HEK293 (cell line): Measurements from ENCODE around the gene GPS1.

Experiments
- CTCF ChIA-PET: fragments of 350-600 bp; formaldehyde crosslinking; extraction: SDS; loops from one replicate; lab custom pipeline; 2021; ENCODE audit warnings: antibody characterized with exemption; lab: Yijun Ruan, JAX
- POLR2A ChIA-PET: fragments of 300-600 bp; formaldehyde crosslinking; extraction: SDS; loops from one replicate; lab custom pipeline; 2020; ENCODE audit warnings: antibody characterized with exemption, inconsistent platforms; lab: Yijun Ruan, JAX
- H3K27ac ChIP-seq: fragments of 200-500 bp; sonication (Bioruptor generic); 2 replicates; pipeline ENCODE4 v1.5.1; 2014; ENCODE audit warnings: low read depth, low read length, control low read depth, inconsistent platforms; ENCODE audit errors: extremely low read depth
- H3K36me3 ChIP-seq, 2 experiments: fragments of 200-500 bp in 1 of 2; sonication (Bioruptor generic) in 1 of 2; 1 replicate in 1 of 2; 2 replicates in 1 of 2; pipeline ENCODE4 v1.5.1; 2014 to 2017; ENCODE audit warnings: inconsistent platforms in 2 of 2, low read length in 2 of 2; ENCODE audit not compliant: control insufficient read depth in 2 of 2, insufficient read depth in 1 of 2
- H3K4me1 ChIP-seq: fragments of 200-500 bp; sonication (Bioruptor generic); 2 replicates; pipeline ENCODE4 v1.5.1; 2014; ENCODE audit warnings: mild to moderate bottlenecking, low read length, inconsistent platforms; ENCODE audit not compliant: control insufficient read depth, insufficient read depth
- H3K4me3 ChIP-seq: 2 replicates; pipeline ENCODE4 v1.5.1; 2011; ENCODE audit warnings: low read depth, mild to moderate bottlenecking, control low read depth, low read length, moderate library complexity
- H3K9me3 ChIP-seq: fragments of 200-500 bp; sonication (Bioruptor generic); 2 replicates; pipeline ENCODE4 v1.5.1; 2014; ENCODE audit warnings: low read depth, low read length, inconsistent platforms; ENCODE audit not compliant: control insufficient read depth, insufficient read depth
- EGR2 ChIP-seq: fragments of 450-650 bp; formaldehyde crosslinking; IDR thresholded peaks from 2 replicates; pipeline ENCODE4 v1.5.1; 2016; ENCODE audit warnings: low read depth, missing biosample characterization, missing genetic modification characterization
- KLF1 ChIP-seq: fragments of 450-650 bp; formaldehyde crosslinking; IDR thresholded peaks from 2 replicates; pipeline ENCODE4 v1.5.1; 2016; ENCODE audit warnings: missing biosample characterization, missing genetic modification characterization
- KLF16 ChIP-seq: fragments of 450-650 bp; formaldehyde crosslinking; IDR thresholded peaks from 2 replicates; pipeline ENCODE4 v1.5.1; 2017; ENCODE audit warnings: missing biosample characterization, missing genetic modification characterization
- KLF9 ChIP-seq: fragments of 450-650 bp; formaldehyde crosslinking; IDR thresholded peaks from 2 replicates; pipeline ENCODE4 v1.5.1; 2016; ENCODE audit warnings: missing biosample characterization, missing genetic modification characterization, low read depth
- PRDM1 ChIP-seq: fragments of 450-650 bp; formaldehyde crosslinking; IDR thresholded peaks from 2 replicates; pipeline ENCODE4; 2016; ENCODE audit warnings: missing biosample characterization, missing genetic modification characterization
- SP2 ChIP-seq: fragments of 450-650 bp; formaldehyde crosslinking; IDR thresholded peaks from 2 replicates; pipeline ENCODE4 v1.5.1; 2016; ENCODE audit warnings: missing biosample characterization, missing genetic modification characterization
- WT1 ChIP-seq: fragments of 450-650 bp; formaldehyde crosslinking; IDR thresholded peaks from 2 replicates; pipeline ENCODE4 v1.5.1; 2016; ENCODE audit warnings: missing biosample characterization, missing genetic modification characterization
- YY1 ChIP-seq: fragments of 450-650 bp; formaldehyde crosslinking; IDR thresholded peaks from 2 replicates; pipeline ENCODE4 v1.5.1; 2018; ENCODE audit warnings: missing biosample characterization, missing genetic modification characterization
- ZNF146 ChIP-seq: fragments of 450-650 bp; formaldehyde crosslinking; IDR thresholded peaks from 2 replicates; pipeline ENCODE4 v1.5.1; 2016; ENCODE audit warnings: missing biosample characterization, missing genetic modification characterization
- ZNF184 ChIP-seq: fragments of 450-650 bp; IDR thresholded peaks from 2 replicates; pipeline ENCODE4 v1.5.1; 2018; ENCODE audit warnings: missing biosample characterization, mild to moderate bottlenecking, missing genetic modification characterization
- ZNF311 ChIP-seq: fragments of 450-650 bp; formaldehyde crosslinking; IDR thresholded peaks from 2 replicates; pipeline ENCODE4 v1.5.1; 2017; ENCODE audit warnings: missing biosample characterization, missing genetic modification characterization, borderline replicate concordance
- ZNF341 ChIP-seq: fragments of 450-650 bp; formaldehyde crosslinking; IDR thresholded peaks from 2 replicates; pipeline ENCODE4; 2016; ENCODE audit warnings: low read depth, missing biosample characterization, missing genetic modification characterization
- ZNF514 ChIP-seq: fragments of 450-650 bp; formaldehyde crosslinking; IDR thresholded peaks from 2 replicates; pipeline ENCODE4 v1.5.1; 2016; ENCODE audit warnings: missing biosample characterization, missing genetic modification characterization
- TF ChIP-seq, protein P1 (sequence below): fragments of 450-650 bp; formaldehyde crosslinking; IDR thresholded peaks from 2 replicates; pipeline ENCODE4 v1.5.1; 2016; ENCODE audit warnings: missing biosample characterization, missing genetic modification characterization
- TF ChIP-seq, protein P2 (sequence below): sonication (generic); formaldehyde crosslinking; IDR thresholded peaks from 2 replicates; pipeline ENCODE4 v1.8.1; 2022; ENCODE audit warnings: mild to moderate bottlenecking, moderate library complexity, missing genetic modification reagents
- TF ChIP-seq, protein P3 (sequence below): fragments of 450-650 bp; formaldehyde crosslinking; IDR thresholded peaks from 2 replicates; pipeline ENCODE4 v1.5.1; 2016; ENCODE audit warnings: missing biosample characterization, missing genetic modification characterization
- TF ChIP-seq, protein P4 (sequence below): fragments of 450-650 bp; formaldehyde crosslinking; IDR thresholded peaks from 2 replicates; pipeline ENCODE4 v1.5.1; 2016; ENCODE audit warnings: missing biosample characterization, missing genetic modification characterization
- TF ChIP-seq, protein P5 (sequence below): fragments of 450-650 bp; formaldehyde crosslinking; IDR thresholded peaks from 2 replicates; pipeline ENCODE4 v1.5.1; 2016; ENCODE audit warnings: missing biosample characterization, missing genetic modification characterization
- TF ChIP-seq, protein P6 (sequence below): fragments of 450-650 bp; formaldehyde crosslinking; IDR thresholded peaks from 2 replicates; pipeline ENCODE4 v1.5.0; 2017; ENCODE audit warnings: missing biosample characterization, missing genetic modification characterization, borderline replicate concordance

Gene GPS1

DNA sequence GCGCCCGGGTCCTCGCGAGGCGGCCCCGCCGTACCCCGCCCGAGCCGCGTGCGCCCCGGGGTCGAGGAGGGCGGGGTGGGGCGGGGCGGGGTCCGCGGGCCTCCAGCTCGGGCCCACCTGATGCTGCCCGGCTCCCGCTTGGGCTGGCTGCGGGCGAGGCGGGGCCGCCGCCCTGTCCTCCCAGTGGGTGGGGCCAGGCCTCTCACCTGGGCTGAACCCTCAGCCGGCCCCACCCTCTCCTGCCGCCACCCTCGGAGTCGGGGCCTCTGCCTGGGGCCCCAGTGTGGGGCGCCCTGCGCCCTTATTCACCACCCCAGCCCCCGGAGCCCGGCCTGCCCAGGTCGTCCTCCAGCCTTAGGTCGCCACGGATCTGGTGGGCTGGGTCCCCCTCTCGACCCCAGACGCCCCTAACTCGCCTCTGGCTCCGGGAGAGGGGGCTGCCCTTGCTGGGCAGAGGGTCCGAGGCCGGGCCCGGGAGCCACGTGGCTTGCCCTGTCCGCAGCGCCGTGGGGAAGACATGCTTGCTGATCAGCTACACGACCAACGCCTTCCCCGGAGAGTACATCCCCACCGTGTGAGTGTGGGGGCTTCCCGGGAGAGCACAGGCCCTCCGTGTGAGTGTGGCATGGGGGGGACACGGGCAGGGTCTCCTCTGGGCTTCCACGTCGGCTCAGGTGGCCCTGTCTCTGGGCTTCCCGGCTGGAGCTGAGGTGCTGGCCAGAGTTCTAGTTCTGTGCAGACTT, 19.6 kb upstream of the GPS1 start (continued):
- TF ChIP-seq, protein P1, sequence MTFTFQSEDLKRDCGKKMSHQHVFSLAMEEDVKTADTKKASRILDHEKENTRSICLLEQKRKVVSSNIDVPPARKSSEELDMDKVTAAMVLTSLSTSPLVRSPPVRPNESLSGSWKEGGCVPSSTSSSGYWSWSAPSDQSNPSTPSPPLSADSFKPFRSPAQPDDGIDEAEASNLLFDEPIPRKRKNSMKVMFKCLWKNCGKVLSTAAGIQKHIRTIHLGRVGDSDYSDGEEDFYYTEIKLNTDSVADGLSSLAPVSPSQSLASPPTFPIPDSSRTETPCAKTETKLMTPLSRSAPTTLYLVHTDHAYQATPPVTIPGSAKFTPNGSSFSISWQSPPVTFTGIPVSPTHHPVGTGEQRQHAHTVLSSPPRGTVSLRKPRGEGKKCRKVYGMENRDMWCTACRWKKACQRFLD (tag by site-specific recombination), result no peak
- no peak for TF ChIP-seq ZNF184
- TF ChIP-seq, protein P2, sequence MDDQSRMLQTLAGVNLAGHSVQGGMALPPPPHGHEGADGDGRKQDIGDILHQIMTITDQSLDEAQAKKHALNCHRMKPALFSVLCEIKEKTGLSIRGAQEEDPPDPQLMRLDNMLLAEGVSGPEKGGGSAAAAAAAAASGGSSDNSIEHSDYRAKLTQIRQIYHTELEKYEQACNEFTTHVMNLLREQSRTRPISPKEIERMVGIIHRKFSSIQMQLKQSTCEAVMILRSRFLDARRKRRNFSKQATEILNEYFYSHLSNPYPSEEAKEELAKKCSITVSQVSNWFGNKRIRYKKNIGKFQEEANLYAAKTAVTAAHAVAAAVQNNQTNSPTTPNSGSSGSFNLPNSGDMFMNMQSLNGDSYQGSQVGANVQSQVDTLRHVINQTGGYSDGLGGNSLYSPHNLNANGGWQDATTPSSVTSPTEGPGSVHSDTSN (CRISPR knock-in tag), result no peak

DNA sequence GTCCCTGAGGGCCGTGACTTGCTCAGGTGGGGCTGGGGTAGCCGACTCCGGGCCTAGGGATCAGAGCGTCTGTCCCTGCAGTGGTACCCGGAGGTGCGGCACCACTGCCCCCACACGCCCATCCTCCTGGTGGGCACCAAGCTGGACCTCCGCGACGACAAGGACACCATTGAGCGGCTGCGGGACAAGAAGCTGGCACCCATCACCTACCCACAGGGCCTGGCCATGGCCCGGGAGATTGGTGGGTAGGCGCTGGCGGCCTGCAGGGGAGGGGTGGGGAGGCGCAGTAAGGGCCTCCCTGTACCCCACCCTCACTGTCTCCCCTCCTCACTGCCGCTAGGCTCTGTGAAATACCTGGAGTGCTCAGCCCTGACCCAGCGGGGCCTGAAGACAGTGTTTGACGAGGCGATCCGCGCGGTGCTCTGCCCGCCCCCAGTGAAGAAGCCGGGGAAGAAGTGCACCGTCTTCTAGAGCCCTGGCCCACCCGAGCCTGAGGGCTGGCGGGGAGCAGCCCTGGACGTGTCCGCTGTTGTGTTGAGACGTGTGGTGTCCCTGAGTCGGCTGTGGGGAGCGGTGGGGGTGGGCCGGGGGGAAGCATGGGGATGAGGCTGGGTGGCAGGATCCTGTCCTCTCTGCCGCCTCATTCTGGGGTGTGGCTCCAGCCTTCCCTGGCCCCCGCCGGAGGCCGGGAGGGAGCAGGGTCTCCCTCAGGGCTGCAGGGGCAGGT, 18.2 kb upstream of the GPS1 start:
- ChIA-PET POLR2A (interaction anchor here (1.6 to 6.0 kb wide), 4 partner anchors 11 to 56 kb away, joined by 7 to 56 read pairs (median 21); partner anchors contain the start of genes CENPX, GPS1, LRRC45 and RFNG), CTCF (interaction anchor here (7.2 kb wide), 1 partner anchor 12 kb away, joined by 42 read pairs; the partner anchor contains the start of genes CENPX and LRRC45)
- Histone ChIP-seq H3K9me3 (no peaks in the 10 kb centered on the region), H3K27ac (no peak overlapping the region), H3K4me3 (no peak overlapping the region), H3K36me3 (peaks cover 0 to 51% of the 10 kb centered on the region in 2 experiments; a peak in 1 of 3 replicates), H3K4me1 (peaks cover 10% of the 10 kb centered on the region)
- TF ChIP-seq, protein P3, sequence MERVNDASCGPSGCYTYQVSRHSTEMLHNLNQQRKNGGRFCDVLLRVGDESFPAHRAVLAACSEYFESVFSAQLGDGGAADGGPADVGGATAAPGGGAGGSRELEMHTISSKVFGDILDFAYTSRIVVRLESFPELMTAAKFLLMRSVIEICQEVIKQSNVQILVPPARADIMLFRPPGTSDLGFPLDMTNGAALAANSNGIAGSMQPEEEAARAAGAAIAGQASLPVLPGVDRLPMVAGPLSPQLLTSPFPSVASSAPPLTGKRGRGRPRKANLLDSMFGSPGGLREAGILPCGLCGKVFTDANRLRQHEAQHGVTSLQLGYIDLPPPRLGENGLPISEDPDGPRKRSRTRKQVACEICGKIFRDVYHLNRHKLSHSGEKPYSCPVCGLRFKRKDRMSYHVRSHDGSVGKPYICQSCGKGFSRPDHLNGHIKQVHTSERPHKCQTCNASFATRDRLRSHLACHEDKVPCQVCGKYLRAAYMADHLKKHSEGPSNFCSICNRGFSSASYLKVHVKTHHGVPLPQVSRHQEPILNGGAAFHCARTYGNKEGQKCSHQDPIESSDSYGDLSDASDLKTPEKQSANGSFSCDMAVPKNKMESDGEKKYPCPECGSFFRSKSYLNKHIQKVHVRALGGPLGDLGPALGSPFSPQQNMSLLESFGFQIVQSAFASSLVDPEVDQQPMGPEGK, result peak; percentile 37
- TF ChIP-seq, protein P4, sequence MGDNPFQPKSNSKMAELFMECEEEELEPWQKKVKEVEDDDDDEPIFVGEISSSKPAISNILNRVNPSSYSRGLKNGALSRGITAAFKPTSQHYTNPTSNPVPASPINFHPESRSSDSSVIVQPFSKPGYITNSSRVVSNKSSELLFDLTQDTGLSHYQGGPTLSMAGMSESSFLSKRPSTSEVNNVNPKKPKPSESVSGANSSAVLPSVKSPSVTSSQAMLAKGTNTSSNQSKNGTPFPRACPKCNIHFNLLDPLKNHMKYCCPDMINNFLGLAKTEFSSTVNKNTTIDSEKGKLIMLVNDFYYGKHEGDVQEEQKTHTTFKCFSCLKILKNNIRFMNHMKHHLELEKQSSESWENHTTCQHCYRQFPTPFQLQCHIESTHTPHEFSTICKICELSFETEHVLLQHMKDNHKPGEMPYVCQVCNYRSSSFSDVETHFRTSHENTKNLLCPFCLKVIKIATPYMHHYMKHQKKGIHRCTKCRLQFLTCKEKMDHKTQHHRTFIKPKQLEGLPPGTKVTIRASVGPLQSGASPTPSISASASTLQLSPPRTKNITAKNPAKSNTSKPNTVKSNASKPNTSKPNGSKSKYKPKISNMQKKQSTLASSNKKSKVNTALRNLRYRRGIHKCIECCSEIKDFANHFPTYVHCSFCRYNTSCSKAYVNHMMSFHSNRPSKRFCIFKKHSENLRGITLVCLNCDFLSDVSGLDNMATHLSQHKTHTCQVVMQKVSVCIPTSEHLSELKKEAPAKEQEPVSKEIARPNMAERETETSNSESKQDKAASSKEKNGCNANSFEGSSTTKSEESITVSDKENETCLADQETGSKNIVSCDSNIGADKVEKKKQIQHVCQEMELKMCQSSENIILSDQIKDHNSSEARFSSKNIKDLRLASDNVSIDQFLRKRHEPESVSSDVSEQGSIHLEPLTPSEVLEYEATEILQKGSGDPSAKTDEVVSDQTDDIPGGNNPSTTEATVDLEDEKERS, result no peak
- TF ChIP-seq EGR2 (tag by site-specific recombination) (no peak), SP2 (tag by site-specific recombination) (peak; percentile 17; the same call in 1 of the 2 replicates), KLF1 (tag by site-specific recombination) (peak; percentile 12; the same call in 1 of the 2 replicates), YY1 (tag by site-specific recombination) (no peak), KLF16 (tag by site-specific recombination) (no peak), ZNF341 (tag by site-specific recombination) (peak; percentile 51), ZNF146 (no peak), WT1 (peak; percentile 44; the same call in 1 of the 2 replicates), ZNF514 (tag by site-specific recombination) (no peak), KLF9 (tag by site-specific recombination) (no peak), ZNF311 (tag by site-specific recombination) (no peak), PRDM1 (tag by site-specific recombination) (no peak)
- TF ChIP-seq, protein P5, sequence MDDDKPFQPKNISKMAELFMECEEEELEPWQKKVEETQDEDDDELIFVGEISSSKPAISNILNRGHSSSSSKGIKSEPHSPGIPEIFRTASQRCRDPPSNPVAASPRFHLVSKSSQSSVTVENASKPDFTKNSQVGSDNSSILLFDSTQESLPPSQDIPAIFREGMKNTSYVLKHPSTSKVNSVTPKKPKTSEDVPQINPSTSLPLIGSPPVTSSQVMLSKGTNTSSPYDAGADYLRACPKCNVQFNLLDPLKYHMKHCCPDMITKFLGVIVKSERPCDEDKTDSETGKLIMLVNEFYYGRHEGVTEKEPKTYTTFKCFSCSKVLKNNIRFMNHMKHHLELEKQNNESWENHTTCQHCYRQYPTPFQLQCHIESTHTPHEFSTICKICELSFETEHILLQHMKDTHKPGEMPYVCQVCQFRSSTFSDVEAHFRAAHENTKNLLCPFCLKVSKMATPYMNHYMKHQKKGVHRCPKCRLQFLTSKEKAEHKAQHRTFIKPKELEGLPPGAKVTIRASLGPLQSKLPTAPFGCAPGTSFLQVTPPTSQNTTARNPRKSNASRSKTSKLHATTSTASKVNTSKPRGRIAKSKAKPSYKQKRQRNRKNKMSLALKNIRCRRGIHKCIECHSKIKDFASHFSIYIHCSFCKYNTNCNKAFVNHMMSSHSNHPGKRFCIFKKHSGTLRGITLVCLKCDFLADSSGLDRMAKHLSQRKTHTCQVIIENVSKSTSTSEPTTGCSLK (tag by site-specific recombination), result no peak
- TF ChIP-seq, protein P6, sequence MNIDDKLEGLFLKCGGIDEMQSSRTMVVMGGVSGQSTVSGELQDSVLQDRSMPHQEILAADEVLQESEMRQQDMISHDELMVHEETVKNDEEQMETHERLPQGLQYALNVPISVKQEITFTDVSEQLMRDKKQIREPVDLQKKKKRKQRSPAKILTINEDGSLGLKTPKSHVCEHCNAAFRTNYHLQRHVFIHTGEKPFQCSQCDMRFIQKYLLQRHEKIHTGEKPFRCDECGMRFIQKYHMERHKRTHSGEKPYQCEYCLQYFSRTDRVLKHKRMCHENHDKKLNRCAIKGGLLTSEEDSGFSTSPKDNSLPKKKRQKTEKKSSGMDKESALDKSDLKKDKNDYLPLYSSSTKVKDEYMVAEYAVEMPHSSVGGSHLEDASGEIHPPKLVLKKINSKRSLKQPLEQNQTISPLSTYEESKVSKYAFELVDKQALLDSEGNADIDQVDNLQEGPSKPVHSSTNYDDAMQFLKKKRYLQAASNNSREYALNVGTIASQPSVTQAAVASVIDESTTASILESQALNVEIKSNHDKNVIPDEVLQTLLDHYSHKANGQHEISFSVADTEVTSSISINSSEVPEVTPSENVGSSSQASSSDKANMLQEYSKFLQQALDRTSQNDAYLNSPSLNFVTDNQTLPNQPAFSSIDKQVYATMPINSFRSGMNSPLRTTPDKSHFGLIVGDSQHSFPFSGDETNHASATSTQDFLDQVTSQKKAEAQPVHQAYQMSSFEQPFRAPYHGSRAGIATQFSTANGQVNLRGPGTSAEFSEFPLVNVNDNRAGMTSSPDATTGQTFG (tag by site-specific recombination), result no peak
